Measurements from ENCODE around the gene COQ4. TPM values are rescaled to one million over a fixed set of nuclear protein-coding genes. Genes with fewer than 3 reads are reported as not detected.

Gene COQ4
- polyA plus RNA-seq, 1 of the 3 experiments (the other 2 are of a cell fraction): 57.2 TPM

DNA sequence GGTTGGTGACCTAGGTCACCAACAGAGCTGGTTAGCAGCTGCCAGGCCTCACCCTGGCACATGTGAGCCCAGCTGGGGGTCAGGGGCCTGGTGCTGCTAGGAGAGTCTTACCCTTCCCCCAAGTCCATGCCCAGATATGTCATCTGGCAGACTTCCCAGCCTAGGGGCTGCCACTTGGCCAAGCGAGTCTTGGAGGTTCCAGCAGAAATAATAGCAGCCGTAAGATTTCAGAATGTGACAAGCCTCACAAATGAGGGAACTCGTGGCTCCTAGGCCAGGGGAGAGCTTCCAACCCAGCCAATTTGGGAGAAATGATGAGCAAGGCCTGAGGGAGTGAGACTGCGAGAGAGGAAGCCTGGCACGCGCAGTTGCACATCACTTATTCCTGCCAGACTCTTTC, 59.6 kb downstream of the COQ4 start:
- Histone ChIP-seq H3K4me1 (ENCODE audit: control insufficient read depth in 1 of 2, insufficient read depth in 2 of 2, low read depth in 1 of 2, low read length in 1 of 2) (peaks cover 0 to 12% of the 10 kb centered on the region in 2 experiments; a peak in 1 of 4 replicates), H3K79me2 (ENCODE audit: insufficient read depth) (peaks cover 25% of the 10 kb centered on the region; the same call in 1 of the 2 replicates), H2AFZ (ENCODE audit: low read depth) (no peak overlapping the region), H3K9me3 (no peaks in the 10 kb centered on the region), H3F3A (replicated peaks; ENCODE audit: insufficient read depth) (no peaks in the 10 kb centered on the region), H3K4me2 (no peak overlapping the region), H3K9ac (no peak overlapping the region), H4K20me1 (ENCODE audit: insufficient read depth) (no peaks in the 10 kb centered on the region), H3K27me3 (ENCODE audit: insufficient read depth) (no peaks in the 10 kb centered on the region), H3K9me2 (no peaks in the 10 kb centered on the region), H3K36me3 (replicated peaks in 1 of 2; ENCODE audit: control insufficient read depth in 1 of 2, insufficient read depth in 2 of 2, low read length in 1 of 2) (peaks cover 5 to 38% of the 10 kb centered on the region in 2 experiments), H3K27ac (ENCODE audit: low read depth in 2 of 2, low read length in 1 of 2) (peak overlapping the region in 1 of 2 experiments; percentile 64; a peak in 2 of 4 replicates), H3K4me3 (ENCODE audit: low read depth in 2 of 2, low read length in 1 of 2) (no peak overlapping the region)
- CTCF ChIA-PET: interaction anchor here (1.5 to 4.6 kb wide), 2 partner anchors 8 to 30 kb away, joined by 3 to 22 read pairs; no protein-coding TSS in a partner anchor
- DNase-seq: peak; percentile 38
- WGBS (ENCODE audit: low lambda C conversion rate): 68% methylated on average over 6 of the region's 6 CpGs
- TF ChIP-seq NRF1 (IDR thresholded peaks at IDR 0.05; ENCODE audit: low read depth, low read length) (no peak), CTCF (IDR thresholded peaks at IDR 0.05) (no peak), YY1 (IDR thresholded peaks at IDR 0.05; ENCODE audit: low read depth) (no peak), EP300 (IDR thresholded peaks at IDR 0.05; ENCODE audit: borderline replicate concordance in 1 of 2, low read depth in 1 of 2, low read length in 1 of 2) (no peak), FOXM1 (IDR thresholded peaks at IDR 0.05; ENCODE audit: low read depth) (no peak), GABPA (IDR thresholded peaks at IDR 0.05; ENCODE audit: low read depth) (no peak), PBX3 (IDR thresholded peaks at IDR 0.05) (no peak), RCOR1 (IDR thresholded peaks at IDR 0.05; ENCODE audit: low read length) (no peak)
- TF ChIP-seq, protein P1, sequence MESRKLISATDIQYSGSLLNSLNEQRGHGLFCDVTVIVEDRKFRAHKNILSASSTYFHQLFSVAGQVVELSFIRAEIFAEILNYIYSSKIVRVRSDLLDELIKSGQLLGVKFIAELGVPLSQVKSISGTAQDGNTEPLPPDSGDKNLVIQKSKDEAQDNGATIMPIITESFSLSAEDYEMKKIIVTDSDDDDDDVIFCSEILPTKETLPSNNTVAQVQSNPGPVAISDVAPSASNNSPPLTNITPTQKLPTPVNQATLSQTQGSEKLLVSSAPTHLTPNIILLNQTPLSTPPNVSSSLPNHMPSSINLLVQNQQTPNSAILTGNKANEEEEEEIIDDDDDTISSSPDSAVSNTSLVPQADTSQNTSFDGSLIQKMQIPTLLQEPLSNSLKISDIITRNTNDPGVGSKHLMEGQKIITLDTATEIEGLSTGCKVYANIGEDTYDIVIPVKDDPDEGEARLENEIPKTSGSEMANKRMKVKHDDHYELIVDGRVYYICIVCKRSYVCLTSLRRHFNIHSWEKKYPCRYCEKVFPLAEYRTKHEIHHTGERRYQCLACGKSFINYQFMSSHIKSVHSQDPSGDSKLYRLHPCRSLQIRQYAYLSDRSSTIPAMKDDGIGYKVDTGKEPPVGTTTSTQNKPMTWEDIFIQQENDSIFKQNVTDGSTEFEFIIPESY (IDR thresholded peaks at IDR 0.05; ENCODE audit: borderline replicate concordance, low read depth): no peak
- POLR2A ChIA-PET: interaction anchor here (1.4 kb wide), 1 partner anchor 11 kb away, joined by 5 read pairs; the partner anchor contains the start of gene URM1

DNA sequence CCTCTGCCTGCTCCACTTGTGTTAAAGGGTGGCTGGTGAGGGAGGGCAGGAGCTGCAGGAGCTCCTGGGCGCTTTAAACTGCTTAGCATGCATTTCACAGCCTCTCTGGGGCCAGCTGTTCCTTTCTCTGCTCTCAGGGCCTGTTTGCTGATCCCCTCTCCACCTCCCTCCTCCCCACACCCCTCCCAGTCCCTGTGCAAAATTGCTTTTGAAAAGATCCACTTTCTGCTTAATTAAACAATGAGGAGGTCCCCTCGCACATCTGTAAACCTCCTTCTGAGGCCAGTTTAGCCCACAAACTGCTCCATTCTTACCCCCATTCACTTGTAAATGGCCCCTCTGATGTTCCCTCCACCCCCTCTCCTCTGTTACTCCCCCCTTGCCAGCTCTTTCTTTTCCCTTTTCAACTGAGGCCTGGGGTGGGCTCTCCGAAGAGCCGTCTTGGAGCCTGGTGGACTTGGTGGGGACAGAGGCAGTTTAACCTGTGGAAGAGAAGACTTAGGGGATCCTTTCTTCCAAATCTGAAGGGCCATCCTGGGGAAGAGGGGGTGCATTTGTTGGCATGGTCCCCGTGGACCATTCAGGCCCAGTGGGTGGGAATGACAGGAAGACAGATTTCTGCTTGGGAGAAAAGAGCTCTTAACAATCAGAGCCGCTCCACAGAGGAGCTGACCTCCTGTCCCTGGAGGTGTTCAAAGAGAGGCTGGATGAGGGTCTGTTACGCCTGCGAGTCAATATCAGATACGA, 60.5 kb downstream of the COQ4 start:
- Histone ChIP-seq H3K4me1 (ENCODE audit: control insufficient read depth in 1 of 2, insufficient read depth in 2 of 2, low read depth in 1 of 2, low read length in 1 of 2) (peaks cover 0 to 12% of the 10 kb centered on the region in 2 experiments; a peak in 1 of 4 replicates), H4K20me1 (ENCODE audit: insufficient read depth) (no peaks in the 10 kb centered on the region), H3K36me3 (replicated peaks in 1 of 2; ENCODE audit: control insufficient read depth in 1 of 2, insufficient read depth in 2 of 2, low read length in 1 of 2) (peaks cover 10 to 44% of the 10 kb centered on the region in 2 experiments), H3K9ac (no peak overlapping the region), H3K27me3 (ENCODE audit: insufficient read depth) (no peaks in the 10 kb centered on the region), H3K27ac (ENCODE audit: low read depth in 2 of 2, low read length in 1 of 2) (peak overlapping the region in 1 of 2 experiments; percentile 29; a peak in 1 of 4 replicates), H3K9me2 (no peaks in the 10 kb centered on the region), H3K4me2 (no peak overlapping the region), H3F3A (replicated peaks; ENCODE audit: insufficient read depth) (no peaks in the 10 kb centered on the region), H3K4me3 (ENCODE audit: low read depth in 2 of 2, low read length in 1 of 2) (no peak overlapping the region), H3K9me3 (no peaks in the 10 kb centered on the region), H3K79me2 (ENCODE audit: insufficient read depth) (peaks cover 17% of the 10 kb centered on the region; the same call in 1 of the 2 replicates), H2AFZ (ENCODE audit: low read depth) (no peak overlapping the region)
- DNase-seq: no peak
- POLR2A ChIA-PET: interaction anchor here (0.5 to 1.4 kb wide), 4 partner anchors 12 to 95 kb away, joined by 3 to 5 read pairs (median 5); partner anchors contain the start of genes CERCAM and URM1
- CTCF ChIA-PET: interaction anchor here (1.0 to 4.6 kb wide), 4 partner anchors 23 to 42 kb away, joined by 3 to 22 read pairs (median 8); partner anchors contain the start of gene CERCAM
- WGBS (ENCODE audit: low lambda C conversion rate): 93% methylated on average over 7 of the region's 9 CpGs
- TF ChIP-seq PBX3 (IDR thresholded peaks at IDR 0.05): no peak
- TF ChIP-seq, protein P2, sequence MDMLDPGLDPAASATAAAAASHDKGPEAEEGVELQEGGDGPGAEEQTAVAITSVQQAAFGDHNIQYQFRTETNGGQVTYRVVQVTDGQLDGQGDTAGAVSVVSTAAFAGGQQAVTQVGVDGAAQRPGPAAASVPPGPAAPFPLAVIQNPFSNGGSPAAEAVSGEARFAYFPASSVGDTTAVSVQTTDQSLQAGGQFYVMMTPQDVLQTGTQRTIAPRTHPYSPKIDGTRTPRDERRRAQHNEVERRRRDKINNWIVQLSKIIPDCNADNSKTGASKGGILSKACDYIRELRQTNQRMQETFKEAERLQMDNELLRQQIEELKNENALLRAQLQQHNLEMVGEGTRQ (IDR thresholded peaks at IDR 0.05; ENCODE audit: borderline replicate concordance, low read depth, low read length): no peak
- no peak for TF ChIP-seq TEAD4 (IDR thresholded peaks at IDR 0.05; ENCODE audit: borderline replicate concordance, insufficient read depth)
- TF ChIP-seq FOSL2 (IDR thresholded peaks at IDR 0.05; ENCODE audit: borderline replicate concordance, low read depth): no peak
- TF ChIP-seq MXI1 (IDR thresholded peaks at IDR 0.05; ENCODE audit: low read depth, low read length): no peak
- no peak for TF ChIP-seq YY1 (IDR thresholded peaks at IDR 0.05; ENCODE audit: low read depth)
- TF ChIP-seq NRF1 (IDR thresholded peaks at IDR 0.05; ENCODE audit: low read depth, low read length): no peak
- TF ChIP-seq NFIC (IDR thresholded peaks at IDR 0.05; ENCODE audit: borderline replicate concordance): no peak
- TF ChIP-seq JUND (IDR thresholded peaks at IDR 0.05): no peak
- no peak for TF ChIP-seq IRF3 (IDR thresholded peaks at IDR 0.05; ENCODE audit: low read depth, low read length)

Measured in SK-N-SH (cell line).